Renal pelvis (tissue), 3 donors: ENCODE measurements around the gene RNF7. TPM values are rescaled to one million over a fixed set of nuclear protein-coding genes. Genes with fewer than 3 reads are reported as not detected.

ENCODE experiments used
- polyA plus RNA-seq, 3 donors: library from polyadenylated mRNA; unstranded; fragments of 120-200 nt; gene quantifications; one replicate each; pipeline ENCODE4 v1.2.1, GENCODE V29; 2013; ENCODE audit not compliant: insufficient read length in 3 of 3

Gene RNF7
- polyA plus RNA-seq, 3 donors, result 102 to 114 (median 113) TPM

Other genes with a start within 250 kb of the RNF7 start
- gene GRK7, start 25.1 kb downstream of the RNF7 start, polyA plus RNA-seq, result under 1 TPM; 0.10 to 0.13 (median 0.13) TPM
- 100 to 1,000 TPM; 136 to 207 (median 186) TPM for gene ATP1B3, start 138.3 kb downstream of the RNF7 start, polyA plus RNA-seq